Transverse colon (tissue), 4 donors: Measurements from ENCODE around the gene KIAA0232. TPM values are rescaled to one million over a fixed set of nuclear protein-coding genes. Genes with fewer than 3 reads are reported as not detected.
"Not testable (repeated sequence)": the region's sequence is repeated elsewhere in the genome, so short reads cannot be mapped to it uniquely, and the experiment has no call there.

Experiments
- DNase-seq: peaks from one replicate; pipeline ENCODE4 v3.0.0-alpha.2; 2019
- H3K27ac ChIP-seq, 4 donors: fragments of 200-600 bp; sonication (generic); 2 replicates each; pipeline ENCODE4 v1.5.1; 2016 to 2018; ENCODE audit warnings: inconsistent platforms in 4 of 4
- H3K27me3 ChIP-seq: fragments of 200-600 bp; sonication (generic); 2 replicates; pipeline ENCODE4 v1.5.1; 2017; ENCODE audit warnings: inconsistent platforms
- H3K36me3 ChIP-seq, 4 donors: fragments of 200-600 bp; sonication (generic); 2 replicates each; pipeline ENCODE4 v1.5.1; 2017 to 2019; ENCODE audit warnings: inconsistent platforms in 4 of 4
- H3K4me1 ChIP-seq, 4 donors: fragments of 200-600 bp; sonication (generic); 2 replicates each; pipeline ENCODE4 v1.5.1; 2017 to 2020; ENCODE audit warnings: inconsistent platforms in 4 of 4
- H3K4me3 ChIP-seq, 4 donors: fragments of 200-600 bp; sonication (generic); 1 replicate in 1 of 4; 2 replicates in 3 of 4; pipeline versions ENCODE4 v1.5.1 to v1.6.1; 2017 to 2019; ENCODE audit warnings: inconsistent platforms in 4 of 4
- H3K9me3 ChIP-seq, 2 donors: fragments of 200-600 bp; sonication (generic); 2 replicates each; pipeline ENCODE4 v1.5.1; 2017 to 2019; ENCODE audit warnings: inconsistent platforms in 2 of 2
- CTCF ChIP-seq, 5 experiments: fragments of 200-600 bp in 3 of 5; fragments of 450-650 bp in 2 of 5; sonication (generic) in 3 of 5; IDR thresholded peaks; 1 replicate in 2 of 5; 2 replicates in 3 of 5; pipeline ENCODE4 v1.5.1; 2016 to 2017; ENCODE audit warnings: antibody characterized with exemption in 5 of 5, inconsistent platforms in 3 of 5, mild to moderate bottlenecking in 2 of 5, moderate library complexity in 1 of 5
- EP300 ChIP-seq: sonication (generic); formaldehyde crosslinking; IDR thresholded peaks from one replicate; pipeline ENCODE4 v1.6.1; 2017; ENCODE audit warnings: antibody characterized with exemption, low read depth
- POLR2A ChIP-seq: fragments of 450-650 bp; IDR thresholded peaks from one replicate; pipeline ENCODE4 v1.6.1; 2016; ENCODE audit warnings: antibody characterized with exemption, mild to moderate bottlenecking, moderate library complexity
- POLR2AphosphoS5 ChIP-seq, 3 donors: sonication (generic); formaldehyde crosslinking; IDR thresholded peaks; one replicate each; pipeline ENCODE4 v1.6.1; 2016; ENCODE audit warnings: antibody characterized with exemption in 3 of 3
- WGBS, 2 donors: methylation state at CpG; one replicate each; pipeline ENCODE4 v1.1.5; 2018; ENCODE audit warnings: low coverage in 1 of 2; 5-methylcytosine and 5-hydroxymethylcytosine counted together
- in situ Hi-C, 4 donors: fragments of 200-750 bp; cut with MboI; loops; one replicate each; pipeline versions ENCODE4 v1.15.0 to v1.15.1; 2017; ENCODE audit warnings: low sequenced_read_pairs in 3 of 4, low pct_ligation_motif_present in 1 of 4, low pct_unique_long_range_greater_than_20kb in 1 of 4
- intact Hi-C: fragments of 100-400 bp; cut with DNase I; formaldehyde crosslinking; loops from one replicate; pipeline ENCODE4 v1.15.1; 2023; ENCODE audit warnings: low total_unique reads
- total RNA-seq, 4 donors: library from RNA; depleted of rRNA; stranded (reverse); fragments of >200 nt; gene quantifications; one replicate each; pipeline ENCODE4 v1.1.0, GENCODE V29; 2016

Gene KIAA0232
- total RNA-seq, 4 donors from 2014 or later, result 17.9 to 83.4 (median 43.0) TPM

- H3K27ac ChIP-seq, result no peak overlapping the region
- H3K9me3 ChIP-seq, result no peaks in the 10 kb centered on the region
- 70% methylated on average over 5 of the region's 5 CpGs; no CpG with 5 or more reads in 1 of the 2 donors for WGBS, 2 donors
- peaks cover 13 to 34% (median 24%) of the 10 kb centered on the region in 4 donors for H3K4me1 ChIP-seq
- H3K36me3 ChIP-seq, result no peaks in the 10 kb centered on the region
- TF ChIP-seq POLR2A (no peak), POLR2AphosphoS5 (IDR thresholded peaks at IDR 0.05) (no peak), EP300 (no peak), CTCF (IDR thresholded peaks at IDR 0.05) (no peak)
- H3K4me3 ChIP-seq, result no peak overlapping the region
- in situ Hi-C loops, result no loop called here
- intact Hi-C loops, result no loop called here
- no peak for DNase-seq
- H3K27me3 ChIP-seq, result no peaks in the 10 kb centered on the region
These were observed 27.3 kb upstream of the KIAA0232 start for GRCh38 chr4:6755088-6755753.

GRCh38 chr4:6756345-6756744 lies 26.2 kb upstream of the KIAA0232 start:
- H3K27me3 ChIP-seq, H3K36me3 ChIP-seq, DNase-seq, intact Hi-C loops, H3K27ac ChIP-seq, H3K9me3 ChIP-seq, H3K4me3 ChIP-seq, in situ Hi-C loops: not testable (repeated sequence)
- peaks cover 8 to 23% (median 14%) of the 10 kb centered on the region in 4 donors for H3K4me1 ChIP-seq
- 68 to 84% methylated on average over 2 of the region's 6 CpGs for WGBS, 2 donors

GRCh38 chr4:6758728-6759127 lies 23.8 kb upstream of the KIAA0232 start:
- no peak for TF ChIP-seq CTCF (IDR thresholded peaks at IDR 0.05)
- TF ChIP-seq EP300, result no peak
- no peak for TF ChIP-seq POLR2AphosphoS5 (IDR thresholded peaks at IDR 0.05)
- TF ChIP-seq POLR2A, result no peak
- WGBS, 2 donors, result 71 to 89% methylated on average over 1 to 4 of the region's 4 CpGs
- no peaks in the 10 kb centered on the region for H3K9me3 ChIP-seq
- in situ Hi-C loops, result no loop called here
- no peak overlapping the region for H3K4me3 ChIP-seq
- no peak overlapping the region for H3K27ac ChIP-seq
- no peaks in the 10 kb centered on the region for H3K36me3 ChIP-seq
- intact Hi-C loops, result no loop called here
- peaks cover 0 to 6% (median 1%) of the 10 kb centered on the region in 4 donors for H3K4me1 ChIP-seq
- DNase-seq, result no peak
- no peaks in the 10 kb centered on the region for H3K27me3 ChIP-seq

GRCh38 chr4:6760865-6761264 lies 21.7 kb upstream of the KIAA0232 start:
- TF ChIP-seq CTCF (IDR thresholded peaks at IDR 0.05), result no peak
- TF ChIP-seq POLR2A, result no peak
- no peaks in the 10 kb centered on the region for H3K27me3 ChIP-seq
- no peaks in the 10 kb centered on the region for H3K9me3 ChIP-seq
- 89% methylated on average over 9 of the region's 9 CpGs; no CpG with 5 or more reads in 1 of the 2 donors for WGBS, 2 donors
- in situ Hi-C loops (no loop called here), intact Hi-C loops (no loop called here)
- no peak overlapping the region for H3K27ac ChIP-seq
- peaks cover 0 to 8% (median 1%) of the 10 kb centered on the region in 4 donors for H3K4me1 ChIP-seq
- peak; percentile 0 for DNase-seq
- H3K4me3 ChIP-seq, result no peak overlapping the region
- H3K36me3 ChIP-seq, result no peaks in the 10 kb centered on the region
